Stimulated activated CD8-positive, alpha-beta memory T cell treated with anti-CD3 and anti-CD28 coated beads, Interleukin-12 subunit alpha, Interleukin-12 subunit beta, amount 100 ng/mL, for 4 hours (primary cell): ENCODE results near the gene FEN1.

ENCODE experiments used
- DNase-seq: peaks from one replicate; pipeline ENCODE4 v3.0.0-alpha.2; 2020; ENCODE audit warnings: low read depth

FEN1 gene

DNA sequence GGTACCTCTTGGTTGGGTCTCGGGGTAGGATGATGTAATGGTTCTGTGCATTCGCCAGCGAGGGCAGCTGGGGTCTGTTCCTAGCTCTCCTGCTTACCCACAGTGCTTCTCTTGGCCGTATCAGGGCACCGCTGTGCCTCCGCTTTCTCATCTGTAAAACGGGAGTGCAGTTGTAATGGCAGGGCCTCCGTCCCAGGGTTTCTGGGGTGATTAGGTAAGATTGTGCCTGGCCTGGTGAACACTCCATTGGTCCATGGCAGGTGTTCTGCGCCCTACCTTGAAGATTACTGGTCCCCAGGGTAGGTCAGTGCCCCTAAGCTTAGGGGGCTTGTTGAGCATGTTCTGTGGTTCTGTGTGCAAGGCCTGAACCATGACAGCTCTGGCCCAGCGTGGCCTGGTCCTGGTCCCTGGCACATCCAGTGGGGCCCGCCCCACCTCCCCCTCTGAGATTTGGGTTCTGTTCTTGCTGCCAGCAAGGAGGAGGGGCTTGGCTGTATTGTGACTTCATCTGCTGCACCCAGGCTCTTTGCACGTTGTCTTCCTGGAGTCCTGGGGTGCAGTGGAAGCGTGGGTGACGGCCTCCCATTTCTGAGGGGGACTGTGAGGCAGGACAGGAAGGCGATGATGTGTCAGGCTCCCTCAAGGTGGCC is 35.4 kb upstream of the FEN1 start:
- no peak for DNase-seq

DNA sequence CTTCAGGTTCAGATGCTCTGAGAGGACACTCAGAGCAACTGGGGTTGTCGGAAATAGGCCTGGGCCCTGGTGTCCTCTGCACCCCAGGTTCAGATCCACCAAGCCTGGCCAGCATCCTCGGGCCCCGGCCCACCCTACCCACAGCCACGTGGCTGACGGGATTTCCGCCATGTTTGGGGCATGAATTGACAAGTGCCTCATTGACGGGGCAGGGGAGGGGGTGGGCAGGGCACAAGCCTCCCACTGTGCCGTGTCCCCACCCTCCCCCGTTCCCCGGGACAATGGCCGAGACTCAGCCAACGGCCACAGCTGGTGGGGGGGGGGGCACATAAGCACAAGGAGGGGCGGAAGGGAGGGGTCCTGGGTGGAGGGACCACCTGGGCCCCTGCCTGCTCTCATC is 31.8 kb upstream of the FEN1 start:
- no peak for DNase-seq

DNA sequence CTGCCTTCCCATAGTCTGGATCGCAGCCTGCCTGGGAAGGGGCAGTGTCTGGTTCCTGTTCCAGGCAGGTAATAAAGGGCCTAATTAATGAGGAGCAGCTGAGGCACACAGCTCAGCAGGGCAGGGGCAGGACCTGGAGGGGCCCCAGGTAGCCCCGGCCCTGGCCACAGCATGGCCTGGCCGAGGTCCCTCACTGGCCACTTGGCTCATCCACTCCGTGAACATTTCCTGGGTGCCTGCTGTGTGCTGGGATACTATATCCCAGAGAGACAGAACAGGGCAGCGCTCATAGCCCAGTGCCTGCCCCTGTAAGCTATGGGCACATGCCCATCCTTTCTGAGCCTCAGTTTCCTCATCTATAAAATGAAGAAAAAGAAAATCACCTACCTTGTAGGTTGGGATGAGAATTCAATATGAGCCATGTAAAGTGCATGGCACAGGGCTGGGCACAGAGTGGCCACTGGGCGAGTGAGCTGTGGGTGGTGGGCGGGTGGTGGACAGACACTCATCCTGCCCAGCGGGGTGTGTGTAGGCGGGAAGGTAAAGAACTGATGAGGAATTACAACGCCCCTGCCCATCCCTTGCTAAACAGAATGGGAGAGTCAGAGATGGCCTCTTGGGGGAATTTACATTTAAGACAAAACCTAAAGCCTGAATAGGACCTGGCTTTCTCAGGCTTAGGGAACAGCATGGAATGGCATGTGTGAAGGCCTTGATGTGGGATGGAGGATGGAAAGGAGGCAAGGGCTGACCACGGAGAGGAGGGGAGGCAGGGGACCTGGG is 31.1 kb upstream of the FEN1 start:
- no peak for DNase-seq

DNA sequence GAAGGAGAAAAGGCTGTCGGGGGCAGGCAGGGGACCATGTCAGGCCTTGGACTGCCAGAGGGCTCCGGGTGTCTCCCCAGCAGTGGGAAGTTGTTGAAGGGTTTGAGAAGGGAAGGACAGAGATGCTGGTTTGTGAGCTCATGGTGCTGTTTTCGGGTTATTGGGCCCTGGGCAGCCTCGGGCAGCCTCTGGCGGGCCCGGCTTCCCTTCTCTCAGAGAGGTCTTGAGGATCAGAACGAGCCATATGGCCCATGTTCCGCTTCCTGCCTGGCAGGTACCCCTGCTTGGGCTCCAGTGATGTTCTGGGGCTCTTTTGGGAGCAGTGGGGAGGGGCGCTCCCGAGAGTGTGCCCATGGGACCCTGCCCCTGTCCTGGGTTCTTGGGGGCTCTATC is 30.5 kb upstream of the FEN1 start:
- no peak for DNase-seq

DNA sequence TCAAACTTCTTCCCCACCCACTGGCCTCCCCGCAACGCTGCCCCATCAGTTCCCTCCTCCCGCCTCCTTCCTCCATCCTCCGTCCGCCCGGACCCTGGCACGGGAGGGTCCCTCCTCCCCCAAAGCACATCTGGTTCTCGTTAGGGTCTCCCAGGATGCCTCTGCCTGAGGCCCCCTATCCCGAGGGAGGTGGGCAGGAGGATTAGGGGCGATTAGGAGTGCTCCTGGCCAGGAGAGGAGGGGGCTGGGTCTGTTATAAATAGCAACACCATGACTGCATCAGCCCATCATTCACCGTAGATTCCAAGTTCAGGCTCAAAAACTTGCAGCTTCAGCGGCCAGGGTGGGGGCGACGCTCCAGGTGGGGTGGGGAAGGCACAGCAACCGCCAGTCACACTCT is 29.9 kb upstream of the FEN1 start:
- no peak for DNase-seq

DNA sequence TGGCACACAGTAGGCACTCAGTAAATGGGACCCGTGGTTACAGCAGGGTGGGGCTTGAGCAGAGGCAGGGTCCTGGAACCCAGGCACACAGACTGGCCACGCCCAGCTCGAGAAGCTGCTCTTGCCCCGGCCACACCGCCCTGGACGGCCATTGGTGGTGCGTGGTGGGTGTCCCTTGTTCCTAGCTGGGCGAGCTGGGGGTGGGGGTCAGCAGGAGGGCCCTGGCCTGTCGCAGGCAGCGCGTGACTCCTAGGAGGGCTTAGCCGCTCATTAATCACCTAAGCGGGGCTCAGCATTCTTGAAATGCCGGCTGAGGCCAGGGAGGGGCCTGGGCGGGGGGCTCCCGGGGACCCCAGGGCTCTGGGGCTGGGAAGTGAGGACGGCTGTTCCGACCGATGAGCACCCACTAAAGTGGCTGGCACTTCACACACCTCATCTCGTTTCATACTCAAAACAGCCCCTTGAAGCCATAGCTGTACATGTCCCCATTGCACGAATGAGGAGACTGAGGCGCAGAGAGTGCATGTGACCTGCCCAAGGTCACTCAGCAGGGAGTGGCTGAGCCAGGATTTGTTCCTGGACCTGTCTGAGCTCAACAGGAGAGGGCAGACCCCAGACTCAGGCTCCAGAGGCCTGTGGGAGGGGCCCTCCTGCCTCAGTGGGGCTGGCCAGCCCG is 28.6 kb upstream of the FEN1 start:
- DNase-seq = no peak

DNA sequence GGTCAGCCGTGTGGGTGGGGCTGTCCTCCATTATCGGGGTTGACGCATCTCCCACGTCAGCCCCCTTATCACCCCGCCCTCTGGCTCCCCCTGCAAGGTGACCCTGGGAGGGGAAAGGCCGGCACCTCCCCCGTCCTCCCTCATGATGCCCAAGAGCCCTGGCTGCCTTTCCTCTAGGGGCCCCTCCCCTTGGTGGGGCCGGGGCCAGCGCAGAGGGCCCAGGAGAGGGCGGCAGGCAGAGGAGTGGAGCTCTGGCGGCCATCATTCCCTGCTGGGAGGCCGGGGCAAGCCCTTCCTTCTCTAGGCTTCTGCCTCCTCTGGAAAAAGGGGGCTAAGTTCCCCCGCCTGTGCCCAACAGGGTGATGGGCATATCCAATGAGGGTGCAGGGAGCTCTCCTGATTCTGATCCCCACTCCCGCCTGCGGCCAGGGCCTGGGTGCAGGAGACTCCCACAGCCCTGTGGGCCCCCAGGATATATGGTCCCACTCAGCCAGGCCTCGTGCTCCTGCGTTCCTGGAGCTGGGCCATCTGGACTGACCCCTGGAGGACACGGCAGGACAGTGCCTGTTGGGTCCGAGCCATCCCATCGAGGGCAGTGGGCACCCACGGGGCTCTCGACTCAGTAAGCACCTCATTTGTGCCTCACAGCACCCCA is 28.0 kb upstream of the FEN1 start:
- DNase-seq = no peak

DNA sequence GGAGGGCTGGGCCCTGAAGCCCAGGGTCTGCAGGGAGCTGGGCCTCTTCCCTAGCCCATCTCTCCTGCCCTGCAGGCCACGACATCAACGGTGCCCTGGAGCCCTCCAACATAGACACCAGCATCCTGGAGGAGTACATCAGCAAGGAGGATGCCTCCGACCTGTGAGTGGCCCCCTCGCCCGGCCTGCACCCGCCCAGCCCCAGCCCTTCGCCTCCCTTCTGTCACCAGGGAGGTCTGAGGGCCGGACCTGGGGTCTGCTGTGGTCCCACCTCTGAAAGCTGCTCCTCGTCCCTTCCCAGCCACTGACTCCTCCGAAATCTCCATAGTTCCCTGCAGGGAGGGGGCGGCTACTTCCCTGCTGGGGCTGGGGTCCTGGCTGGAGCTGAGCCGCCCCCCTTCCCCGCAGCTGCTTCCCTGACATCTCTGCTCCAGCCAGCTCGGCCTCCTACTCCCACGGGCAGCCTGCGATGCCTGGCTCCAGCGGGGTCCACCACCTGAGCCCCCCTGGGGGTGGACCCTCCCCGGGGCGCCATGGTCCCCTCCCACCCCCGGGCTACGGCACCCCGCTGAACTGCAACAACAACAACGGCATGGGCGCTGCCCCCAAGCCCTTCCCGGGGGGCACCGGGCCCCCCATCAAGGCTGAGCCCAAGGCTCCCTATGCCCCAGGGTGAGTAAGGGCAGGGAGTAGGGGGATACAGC is 27.0 kb upstream of the FEN1 start:
- DNase-seq = no peak

DNA sequence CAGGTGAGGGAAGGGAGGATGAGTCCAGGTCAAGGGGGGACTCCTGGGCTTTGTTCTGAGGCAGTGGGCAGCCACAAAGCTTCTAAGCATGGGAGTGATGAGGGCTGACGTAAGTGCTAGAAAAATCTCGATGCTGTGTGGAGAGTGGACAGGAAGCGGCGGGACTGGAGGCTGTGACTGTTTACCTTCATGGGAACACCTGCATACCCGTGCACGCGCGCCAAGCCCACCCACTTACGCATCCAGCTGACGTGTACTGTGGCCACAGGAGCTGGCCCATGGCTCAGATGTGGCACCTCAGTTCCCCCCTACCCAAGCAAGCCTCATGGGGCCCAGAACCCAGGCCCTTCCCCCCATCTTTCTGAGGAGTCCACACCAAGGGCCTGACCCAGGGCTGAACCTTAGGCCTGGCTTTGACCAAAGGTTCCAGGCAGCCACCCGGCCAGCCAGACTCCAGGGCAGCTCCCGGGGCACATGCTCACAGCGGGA is 26.3 kb upstream of the FEN1 start:
- DNase-seq = no peak

DNA sequence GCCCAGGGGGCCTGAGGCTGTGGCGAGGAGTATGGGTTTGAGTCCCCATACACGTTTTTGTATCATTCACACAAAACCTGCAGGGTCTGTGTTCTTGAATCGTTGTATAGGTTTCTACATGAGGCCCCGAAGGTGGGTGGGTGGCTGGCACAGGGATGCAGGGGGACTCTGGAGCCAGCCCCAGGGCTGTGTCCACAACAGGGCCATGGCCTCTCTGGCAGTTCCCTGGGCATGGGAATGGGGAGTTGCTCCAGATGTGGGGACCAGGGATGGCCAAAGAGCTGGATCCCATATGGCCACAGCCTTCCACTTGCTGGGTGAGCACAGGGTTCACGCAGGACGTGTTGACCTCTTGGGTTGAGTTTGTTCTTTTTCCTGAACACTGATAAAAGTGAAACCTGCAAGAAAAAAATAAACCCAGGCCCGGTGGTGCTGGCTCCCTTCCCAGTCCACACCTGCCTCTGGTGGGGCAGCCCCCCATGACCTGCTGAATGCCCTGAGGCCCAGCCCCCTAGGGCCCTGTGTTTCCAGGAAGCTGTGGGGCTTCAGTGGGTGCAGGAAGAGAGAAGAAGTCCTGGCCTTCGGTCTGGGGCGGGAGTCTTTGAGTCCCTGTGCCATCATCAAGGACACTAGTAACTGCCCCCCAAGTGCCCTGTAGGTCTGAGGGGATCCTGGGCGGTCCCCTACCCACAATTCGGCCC is 24.2 kb upstream of the FEN1 start:
- no peak for DNase-seq

DNA sequence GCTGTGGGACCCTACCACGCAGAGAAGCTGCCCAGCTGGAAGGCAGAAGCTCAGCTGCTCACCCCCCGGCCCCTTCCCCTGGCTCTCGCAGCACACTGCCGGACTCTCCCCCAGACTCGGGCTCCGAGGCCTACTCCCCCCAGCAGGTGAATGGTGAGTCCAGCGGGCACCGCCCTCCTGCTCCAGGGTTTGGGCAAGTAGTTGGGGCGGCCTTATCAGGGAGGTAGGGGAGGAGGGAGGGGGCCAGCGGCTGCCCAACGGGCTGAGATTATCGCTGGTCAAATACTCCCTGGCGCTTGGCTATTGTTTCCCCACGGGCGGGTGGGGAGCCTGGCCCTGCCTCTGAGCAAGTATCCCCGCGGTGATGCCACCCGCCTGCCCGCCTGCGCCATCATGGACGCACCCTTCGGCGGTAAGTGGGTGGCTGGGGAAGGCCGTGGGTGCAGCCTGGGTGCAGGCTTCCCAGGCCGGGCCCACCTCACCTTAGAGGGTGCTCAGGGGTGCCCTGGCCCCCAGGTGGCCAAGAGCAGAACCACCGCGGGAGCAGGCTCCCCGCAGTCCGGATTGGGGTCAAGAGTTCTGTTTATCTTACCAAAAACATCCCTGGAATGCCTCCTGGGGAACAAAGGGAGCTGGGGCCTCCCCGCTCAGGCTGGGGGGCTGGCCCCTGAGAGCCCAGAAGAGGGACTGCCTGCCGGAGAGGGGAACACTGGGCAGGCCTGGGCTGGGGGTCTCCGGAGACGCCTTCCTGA is 23.4 kb upstream of the FEN1 start:
- no peak for DNase-seq

DNA sequence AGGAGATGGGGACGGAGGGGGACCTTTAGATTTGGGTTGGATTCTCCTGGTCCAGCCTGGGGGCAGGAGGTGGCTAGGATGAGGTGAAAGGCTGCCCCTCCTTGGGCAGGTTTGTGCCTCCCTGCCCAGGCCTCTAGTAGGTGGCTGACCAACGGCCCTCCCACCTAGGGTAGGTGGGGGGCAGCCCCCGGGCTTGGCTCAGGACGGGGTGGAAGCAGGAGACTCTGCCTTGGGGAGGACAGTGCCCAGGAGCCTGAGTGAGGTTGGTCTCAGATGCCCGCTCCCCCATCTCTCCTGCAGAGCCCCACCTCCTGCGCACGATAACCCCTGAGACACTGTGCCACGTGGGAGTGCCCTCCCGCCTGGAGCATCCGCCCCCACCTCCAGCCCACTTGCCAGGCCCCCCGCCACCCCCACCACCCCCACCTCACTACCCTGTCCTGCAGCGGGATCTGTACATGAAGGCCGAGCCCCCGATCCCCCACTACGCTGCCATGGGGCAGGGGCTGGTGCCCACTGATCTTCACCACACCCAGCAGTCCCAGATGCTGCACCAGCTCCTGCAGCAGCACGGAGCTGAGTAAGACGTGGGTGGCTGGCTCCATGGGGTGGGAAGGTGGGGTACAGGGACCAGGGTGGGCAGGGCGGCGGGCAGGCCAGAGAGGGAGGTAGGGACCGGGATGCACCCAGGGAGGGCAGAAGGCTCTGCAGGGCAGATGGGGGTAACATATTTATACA is 22.6 kb upstream of the FEN1 start:
- DNase-seq = no peak

DNA sequence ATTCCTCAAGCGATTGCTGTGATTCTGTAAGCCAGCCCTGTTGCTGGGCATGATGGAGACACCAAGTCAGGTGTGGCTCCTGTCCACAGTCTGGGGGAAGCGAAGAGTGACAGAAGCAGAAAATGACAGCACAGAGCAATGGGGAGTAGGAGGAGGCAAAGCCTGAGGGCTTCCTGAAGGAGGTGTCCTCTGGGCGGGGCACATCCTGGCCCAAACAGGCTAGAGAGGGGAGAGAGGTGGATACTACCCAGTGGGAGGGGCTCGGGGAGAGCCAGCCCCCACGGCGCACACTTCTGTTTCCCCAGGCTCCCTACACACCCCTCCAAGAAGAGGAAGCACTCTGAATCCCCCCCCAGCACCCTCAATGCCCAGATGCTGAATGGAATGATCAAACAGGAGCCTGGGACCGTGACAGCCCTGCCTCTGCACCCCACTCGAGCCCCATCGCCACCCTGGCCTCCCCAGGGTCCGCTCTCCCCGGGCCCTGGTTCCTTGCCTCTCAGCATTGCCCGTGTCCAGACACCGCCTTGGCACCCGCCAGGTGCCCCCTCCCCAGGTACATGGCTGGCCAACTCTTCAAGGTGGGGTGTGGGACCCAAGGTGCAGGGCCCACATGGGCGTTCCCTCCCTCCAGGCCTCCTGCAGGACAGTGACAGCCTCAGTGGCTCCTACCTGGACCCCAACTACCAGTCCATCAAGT is 21.4 kb upstream of the FEN1 start:
- no peak for DNase-seq

DNA sequence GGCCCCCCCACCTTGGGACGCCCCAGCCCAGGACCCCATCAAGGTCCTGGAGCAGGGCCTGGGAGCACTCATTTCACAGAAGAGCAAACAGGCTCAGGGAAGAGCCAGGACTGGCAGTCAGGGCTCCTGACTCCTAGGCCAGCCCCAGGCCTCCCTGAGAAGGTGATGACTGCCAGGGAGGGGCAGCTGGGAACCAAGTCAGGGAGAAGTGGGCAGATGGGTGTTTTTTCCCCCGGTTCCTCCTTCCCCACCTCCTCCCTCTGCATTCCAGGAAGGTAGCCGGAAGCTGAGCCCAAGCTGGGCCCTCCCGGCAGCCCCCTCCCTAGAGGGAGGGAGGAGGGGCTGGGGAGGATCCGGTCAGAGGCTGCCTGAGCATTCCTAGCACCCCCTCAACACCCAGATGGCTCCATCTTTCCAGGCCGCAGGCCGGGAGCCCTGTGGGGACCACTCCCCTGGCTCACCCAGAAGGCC is 20.7 kb upstream of the FEN1 start:
- no peak for DNase-seq

DNA sequence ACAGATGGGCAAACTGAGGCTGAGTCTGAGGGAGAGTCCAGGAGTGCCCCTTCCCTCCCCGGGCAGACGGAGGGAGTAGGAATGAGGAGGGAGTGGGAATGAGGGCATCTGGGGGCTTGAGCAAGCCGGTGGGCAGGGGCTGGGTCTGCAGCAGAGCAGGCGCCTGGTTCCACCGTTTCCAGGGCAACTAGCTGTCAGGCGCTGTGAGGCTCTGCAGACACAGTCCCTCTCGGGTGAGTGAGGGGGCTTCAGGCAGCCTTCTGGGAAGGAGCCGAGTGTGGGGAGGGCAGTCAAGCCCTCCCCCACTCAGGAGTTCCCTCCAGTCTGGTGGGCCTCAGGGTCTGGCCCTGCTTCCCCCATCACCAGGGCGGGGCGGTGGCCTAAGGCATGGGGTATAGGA is 19.4 kb upstream of the FEN1 start:
- DNase-seq = no peak

DNA sequence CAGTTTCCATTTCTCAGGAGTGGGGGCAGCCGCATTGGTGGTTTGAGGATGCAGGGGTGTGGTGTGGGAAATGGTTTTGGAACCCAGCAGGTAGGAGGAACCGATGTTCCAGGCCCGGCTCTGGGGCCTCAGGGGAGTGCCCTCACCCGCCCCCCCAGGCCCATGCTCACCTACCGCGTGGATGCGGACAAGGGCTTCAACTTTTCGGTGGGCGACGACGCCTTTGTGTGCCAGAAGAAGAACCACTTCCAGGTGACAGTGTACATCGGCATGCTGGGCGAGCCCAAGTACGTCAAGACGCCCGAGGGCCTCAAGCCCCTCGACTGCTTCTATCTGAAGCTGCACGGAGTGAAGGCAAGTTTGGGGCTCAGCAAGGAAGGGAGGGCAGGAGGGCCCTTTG is 18.9 kb upstream of the FEN1 start:
- DNase-seq = no peak

DNA sequence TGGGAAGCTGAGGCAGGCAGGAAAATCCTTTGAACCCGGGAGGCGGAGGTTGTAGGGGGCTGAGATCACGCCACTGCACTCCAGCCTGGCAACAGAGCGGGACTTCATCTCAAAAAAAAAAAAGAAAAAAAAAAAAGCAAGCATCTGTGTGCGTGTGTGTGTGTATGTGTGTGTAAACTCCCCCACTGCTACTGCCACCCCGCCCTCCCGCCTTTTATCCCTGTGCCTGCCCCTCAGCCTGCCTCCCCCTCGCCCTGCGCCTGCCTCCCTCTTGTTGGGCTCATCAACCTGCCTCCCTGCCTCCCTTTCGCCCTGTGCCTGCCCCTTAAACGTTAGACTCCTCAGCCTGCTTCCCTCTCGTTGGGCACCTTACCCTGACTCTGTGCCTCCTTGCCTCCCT is 18.3 kb upstream of the FEN1 start:
- no peak for DNase-seq

DNA sequence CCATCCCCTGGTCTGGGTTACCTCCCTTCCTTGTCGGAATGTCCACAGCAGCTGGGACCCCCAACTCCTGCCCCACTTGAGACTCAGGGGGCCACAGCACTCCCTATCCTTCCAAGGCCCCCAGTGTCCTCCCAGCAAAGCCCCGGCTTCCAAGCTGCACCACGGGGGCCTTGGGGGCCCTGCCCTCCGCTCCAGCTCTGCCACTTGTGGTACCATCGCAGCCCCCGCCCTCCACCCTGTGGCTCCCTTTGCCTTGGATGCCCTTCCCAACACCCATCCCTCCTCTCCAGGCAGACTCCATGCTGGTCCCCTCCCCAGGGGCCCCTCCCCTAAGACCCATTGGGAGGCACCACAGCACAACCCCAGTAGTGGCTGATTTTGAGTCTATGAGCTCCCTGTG is 17.6 kb upstream of the FEN1 start:
- no peak for DNase-seq
